22Rv1 (cell line): ENCODE data around the gene SOAT2.

ENCODE experiments used
- ZFX ChIP-seq: fragments of 450-650 bp; IDR thresholded peaks from 2 replicates; pipeline ENCODE4 v1.6.1; 2017; ENCODE audit warnings: antibody characterized with exemption, borderline replicate concordance
- TF ChIP-seq, protein P1 (sequence below): fragments of 450-650 bp; IDR thresholded peaks from 2 replicates; pipeline ENCODE4 v1.5.1; 2017; ENCODE audit warnings: mild to moderate bottlenecking

GRCh38 chr12:53091756-53092155, 11.5 kb upstream of the SOAT2 start:
- TF ChIP-seq, protein P1, sequence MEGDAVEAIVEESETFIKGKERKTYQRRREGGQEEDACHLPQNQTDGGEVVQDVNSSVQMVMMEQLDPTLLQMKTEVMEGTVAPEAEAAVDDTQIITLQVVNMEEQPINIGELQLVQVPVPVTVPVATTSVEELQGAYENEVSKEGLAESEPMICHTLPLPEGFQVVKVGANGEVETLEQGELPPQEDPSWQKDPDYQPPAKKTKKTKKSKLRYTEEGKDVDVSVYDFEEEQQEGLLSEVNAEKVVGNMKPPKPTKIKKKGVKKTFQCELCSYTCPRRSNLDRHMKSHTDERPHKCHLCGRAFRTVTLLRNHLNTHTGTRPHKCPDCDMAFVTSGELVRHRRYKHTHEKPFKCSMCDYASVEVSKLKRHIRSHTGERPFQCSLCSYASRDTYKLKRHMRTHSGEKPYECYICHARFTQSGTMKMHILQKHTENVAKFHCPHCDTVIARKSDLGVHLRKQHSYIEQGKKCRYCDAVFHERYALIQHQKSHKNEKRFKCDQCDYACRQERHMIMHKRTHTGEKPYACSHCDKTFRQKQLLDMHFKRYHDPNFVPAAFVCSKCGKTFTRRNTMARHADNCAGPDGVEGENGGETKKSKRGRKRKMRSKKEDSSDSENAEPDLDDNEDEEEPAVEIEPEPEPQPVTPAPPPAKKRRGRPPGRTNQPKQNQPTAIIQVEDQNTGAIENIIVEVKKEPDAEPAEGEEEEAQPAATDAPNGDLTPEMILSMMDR, result no peak
- TF ChIP-seq ZFX, result no peak
